ENCODE results near the gene R3HDM2. TPM values are rescaled to one million over a fixed set of nuclear protein-coding genes. Genes with fewer than 3 reads are reported as not detected.

Gene R3HDM2
- total RNA-seq, 6 experiments from 2014 or later: 33.7 to 39.4 (median 37.9) TPM

GRCh38 chr12:57272337-57273151, 158.3 kb downstream of the R3HDM2 start:
- H3K9me3 Mint-ChIP-seq: no peaks in the 10 kb centered on the region
- peak overlapping the region; percentile 58 for H3K27ac Mint-ChIP-seq
- peaks cover 27% of the 10 kb centered on the region for H3K4me1 Mint-ChIP-seq (ENCODE audit: low read depth)
- H3K27me3 Mint-ChIP-seq (ENCODE audit: insufficient read depth): no peaks in the 10 kb centered on the region; the same call in 1 of the 2 replicates
- peak overlapping the region; percentile 4; the same call in 1 of the 2 replicates for H3K4me3 Mint-ChIP-seq
- H3K36me3 Mint-ChIP-seq (ENCODE audit: low read depth): peaks cover 27% of the 10 kb centered on the region
- peak; percentile 43 for DNase-seq
- no peak for TF ChIP-seq CTCF (IDR thresholded peaks at IDR 0.05)

GRCh38 chr12:57270966-57271470, 159.8 kb downstream of the R3HDM2 start:
- H3K4me3 Mint-ChIP-seq: no peak overlapping the region
- peaks cover 27% of the 10 kb centered on the region for H3K4me1 Mint-ChIP-seq (ENCODE audit: low read depth)
- no peaks in the 10 kb centered on the region for H3K9me3 Mint-ChIP-seq
- no peaks in the 10 kb centered on the region; the same call in 1 of the 2 replicates for H3K27me3 Mint-ChIP-seq (ENCODE audit: insufficient read depth)
- peaks cover 23% of the 10 kb centered on the region for H3K36me3 Mint-ChIP-seq (ENCODE audit: low read depth)
- DNase-seq: no peak
- 0 out of 2 replicates have a peak overlapping the region, but pooled peaks have one; percentile 1 for H3K27ac Mint-ChIP-seq
- TF ChIP-seq CTCF (IDR thresholded peaks at IDR 0.05): peak; percentile 19; the same call in 1 of the 2 replicates

GRCh38 chr12:57268264-57268663, 162.6 kb downstream of the R3HDM2 start:
- H3K27me3 Mint-ChIP-seq (ENCODE audit: insufficient read depth): no peaks in the 10 kb centered on the region; the same call in 1 of the 2 replicates

GRCh38 chr12:57266681-57267080, 164.2 kb downstream of the R3HDM2 start:
- DNase-seq: no peak
- no peaks in the 10 kb centered on the region for H3K9me3 Mint-ChIP-seq
- no peak overlapping the region for H3K4me3 Mint-ChIP-seq
- H3K36me3 Mint-ChIP-seq (ENCODE audit: low read depth): peaks cover 14% of the 10 kb centered on the region
- H3K27me3 Mint-ChIP-seq (ENCODE audit: insufficient read depth): no peaks in the 10 kb centered on the region; the same call in 1 of the 2 replicates
- peaks cover 14% of the 10 kb centered on the region for H3K4me1 Mint-ChIP-seq (ENCODE audit: low read depth)
- H3K27ac Mint-ChIP-seq: no peak overlapping the region
- TF ChIP-seq CTCF (IDR thresholded peaks at IDR 0.05): no peak

More at GRCh38 chr12:57268264-57268663, 162.6 kb downstream of the R3HDM2 start:
- Mint-ChIP-seq H3K27ac (peak overlapping the region; percentile 70), H3K36me3 (ENCODE audit: low read depth) (peaks cover 14% of the 10 kb centered on the region), H3K4me3 (no peak overlapping the region), H3K9me3 (no peaks in the 10 kb centered on the region), H3K4me1 (ENCODE audit: low read depth) (peaks cover 27% of the 10 kb centered on the region)
- peak; percentile 52 for DNase-seq
- TF ChIP-seq CTCF (IDR thresholded peaks at IDR 0.05): no peak

- H3K9me3 Mint-ChIP-seq: no peaks in the 10 kb centered on the region
- DNase-seq: no peak
- H3K4me1 Mint-ChIP-seq (ENCODE audit: low read depth): peaks cover 8% of the 10 kb centered on the region
- no peak overlapping the region for H3K27ac Mint-ChIP-seq
- TF ChIP-seq CTCF (IDR thresholded peaks at IDR 0.05): no peak
- H3K27me3 Mint-ChIP-seq (ENCODE audit: insufficient read depth): no peaks in the 10 kb centered on the region; the same call in 1 of the 2 replicates
- H3K4me3 Mint-ChIP-seq: no peak overlapping the region
- peaks cover 6% of the 10 kb centered on the region; the same call in 1 of the 2 replicates for H3K36me3 Mint-ChIP-seq (ENCODE audit: low read depth)
Observed at GRCh38 chr12:57263096-57263495, 167.7 kb downstream of the R3HDM2 start.
